ENCODE measurements around the gene SELL.
"Not testable (repeated sequence)": the region's sequence is repeated elsewhere in the genome, so short reads cannot be mapped to it uniquely, and the experiment has no call there.

Gene SELL

DNA sequence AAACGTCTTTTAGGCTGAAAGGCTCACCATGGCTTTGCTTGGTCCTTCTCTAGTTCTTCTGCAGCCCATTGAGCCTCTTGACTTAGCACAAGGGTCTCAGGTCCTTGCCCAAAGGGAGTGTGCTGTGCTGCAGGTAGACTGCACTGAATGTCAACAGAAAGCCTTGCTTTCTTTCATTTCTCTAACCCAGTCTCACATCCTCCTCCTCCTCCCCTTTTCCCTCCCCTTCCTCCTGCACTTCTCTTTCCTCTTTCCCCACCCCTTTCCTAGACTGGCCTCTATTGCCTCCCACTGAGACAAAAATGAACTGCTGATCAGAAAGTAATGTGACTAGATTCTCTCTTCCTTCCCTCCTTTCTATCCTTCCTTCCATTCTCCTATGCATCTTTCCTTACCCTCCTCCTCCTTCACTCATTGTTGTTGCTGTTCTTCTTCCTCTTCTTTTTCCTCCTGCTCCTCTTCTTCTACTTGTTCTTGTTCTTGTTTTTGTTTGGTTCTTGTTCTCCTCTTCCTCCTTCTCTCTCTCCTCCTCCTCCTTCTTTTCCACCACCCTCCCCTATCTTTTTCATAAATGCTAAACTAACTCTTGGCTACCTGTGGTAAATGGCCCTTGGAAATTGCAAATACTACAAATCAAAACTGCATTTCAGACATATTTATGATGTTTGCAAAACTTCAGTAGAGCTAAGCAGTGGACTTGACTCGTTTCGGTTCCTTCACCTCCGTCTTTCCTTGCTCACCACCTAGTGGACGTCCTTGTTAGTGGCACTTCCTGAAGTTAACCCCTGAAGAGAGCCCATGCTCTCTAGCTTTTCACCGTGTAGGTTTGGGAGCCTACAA, at the start of gene SELL:
TSS of gene SELL (minus strand) at position 152 of the 840 bp plus-strand sequence. CDS start at position 30, 122 bp downstream.
- DNase-seq = peak; percentile 29

DNA sequence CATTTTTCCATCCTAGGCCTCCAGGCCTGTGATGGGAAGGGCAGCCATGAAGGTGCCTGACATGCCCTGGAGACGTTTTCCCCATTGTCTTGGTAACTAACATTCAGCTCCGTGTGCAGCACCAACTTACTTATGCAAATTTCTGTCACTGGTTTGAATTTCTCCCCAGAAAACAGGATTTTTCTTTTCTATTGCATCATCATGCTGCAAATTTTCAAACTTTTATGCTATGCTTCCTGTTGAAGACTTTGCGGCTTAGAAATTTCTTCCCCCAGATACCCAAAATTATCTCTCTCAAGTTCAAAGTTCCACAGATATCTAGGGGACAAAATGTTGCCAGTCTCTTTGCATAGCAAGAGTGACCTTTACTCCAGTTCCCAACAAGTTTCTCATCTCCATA, 47.6 kb upstream of the SELL start:
- no peak for DNase-seq

DNA sequence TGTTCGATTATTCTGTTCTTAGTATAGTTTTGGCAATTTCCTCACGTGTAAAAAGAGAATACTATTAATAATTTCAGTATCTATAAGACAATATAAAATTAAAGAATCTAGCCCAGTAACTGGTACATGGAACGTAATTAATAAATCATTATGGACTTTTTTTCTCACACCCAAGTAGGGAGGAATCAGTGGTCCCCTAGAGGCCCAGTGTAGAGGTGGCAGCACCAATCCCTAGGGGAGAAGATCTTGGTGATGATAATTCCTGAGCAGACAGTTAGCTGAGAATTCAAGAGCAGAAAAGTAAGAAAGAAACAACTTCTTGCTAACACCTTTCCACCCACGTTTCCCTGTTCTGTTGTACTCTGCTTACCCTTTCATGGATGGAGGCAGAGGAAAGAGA, 42.1 kb upstream of the SELL start:
- no peak for DNase-seq

DNA sequence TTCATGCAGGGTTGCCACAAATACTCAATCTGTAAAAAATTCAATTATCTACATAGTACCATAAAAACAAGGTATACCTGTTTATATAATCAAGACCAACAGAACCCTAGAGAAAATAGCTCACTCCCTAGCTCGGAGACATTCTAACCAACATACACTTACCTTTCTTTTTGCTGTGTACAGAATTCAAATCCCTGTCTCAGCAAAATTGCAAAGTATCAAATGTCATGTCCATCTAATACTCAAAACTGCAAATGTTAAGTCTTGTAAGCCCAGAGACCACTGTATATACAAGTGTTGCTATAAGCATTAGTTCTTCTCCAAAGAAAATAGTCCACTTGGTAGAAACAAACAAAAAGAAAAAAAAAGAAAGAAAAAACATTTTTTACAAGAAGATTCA, 38.6 kb upstream of the SELL start:
- DNase-seq = no peak

DNA sequence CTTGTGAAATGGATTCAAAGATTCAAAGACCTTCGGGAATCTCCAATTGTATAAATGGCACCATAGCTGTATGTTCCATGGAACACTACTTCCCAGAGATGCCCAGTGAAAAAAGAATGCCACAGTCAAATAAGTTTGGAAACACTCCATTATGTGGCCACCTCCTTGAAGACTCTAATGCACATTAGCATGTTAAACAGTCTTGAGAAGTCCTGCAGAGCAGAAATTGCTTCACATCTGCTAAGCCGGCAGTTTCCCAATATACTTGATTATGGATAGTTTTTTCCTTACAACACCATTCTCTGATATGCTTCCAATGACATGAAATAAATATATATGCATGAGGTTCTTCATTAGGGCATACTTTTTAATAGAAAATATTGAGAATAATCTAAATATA, 35.1 kb upstream of the SELL start:
- DNase-seq = no peak

DNA sequence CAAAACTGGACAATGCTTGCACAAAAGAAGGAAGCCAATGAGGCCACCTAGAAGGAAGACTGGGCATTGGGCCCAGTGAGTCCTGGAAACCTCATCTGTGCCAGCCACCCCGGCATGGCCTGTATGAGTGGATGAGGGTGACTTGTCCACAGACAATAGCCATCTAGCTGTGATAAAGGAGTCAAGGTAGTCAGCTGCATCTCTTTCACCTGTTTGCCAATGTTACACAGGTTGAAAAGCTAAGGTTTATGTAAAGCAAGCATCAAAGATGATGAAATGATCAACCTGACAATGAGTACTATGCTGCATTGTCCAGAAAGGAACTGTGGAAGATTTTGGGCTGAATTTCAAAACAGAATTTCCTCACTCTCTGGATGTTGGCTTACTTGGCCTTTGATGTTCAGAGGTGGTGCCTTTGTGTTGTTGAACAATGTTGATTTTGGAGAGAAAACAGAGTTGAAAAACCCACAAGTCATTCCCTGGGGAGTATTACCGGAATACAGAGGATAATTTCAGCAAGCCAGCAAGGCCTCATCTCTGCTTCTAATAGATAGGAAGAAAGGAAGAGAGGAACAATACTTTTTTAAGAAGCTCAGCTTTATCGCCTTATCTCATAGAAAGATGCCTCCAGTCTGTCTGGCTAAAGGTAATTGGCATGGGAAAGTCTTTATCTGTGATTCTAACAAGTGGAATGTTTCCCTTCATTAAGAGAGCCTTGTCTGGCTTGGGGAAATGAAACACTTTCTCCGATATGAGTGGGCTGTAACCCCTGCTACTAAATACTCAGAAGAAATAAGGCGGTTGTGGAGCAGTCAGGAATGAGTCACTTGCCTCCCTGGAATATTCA, 33.8 kb upstream of the SELL start:
- DNase-seq = no peak

DNA sequence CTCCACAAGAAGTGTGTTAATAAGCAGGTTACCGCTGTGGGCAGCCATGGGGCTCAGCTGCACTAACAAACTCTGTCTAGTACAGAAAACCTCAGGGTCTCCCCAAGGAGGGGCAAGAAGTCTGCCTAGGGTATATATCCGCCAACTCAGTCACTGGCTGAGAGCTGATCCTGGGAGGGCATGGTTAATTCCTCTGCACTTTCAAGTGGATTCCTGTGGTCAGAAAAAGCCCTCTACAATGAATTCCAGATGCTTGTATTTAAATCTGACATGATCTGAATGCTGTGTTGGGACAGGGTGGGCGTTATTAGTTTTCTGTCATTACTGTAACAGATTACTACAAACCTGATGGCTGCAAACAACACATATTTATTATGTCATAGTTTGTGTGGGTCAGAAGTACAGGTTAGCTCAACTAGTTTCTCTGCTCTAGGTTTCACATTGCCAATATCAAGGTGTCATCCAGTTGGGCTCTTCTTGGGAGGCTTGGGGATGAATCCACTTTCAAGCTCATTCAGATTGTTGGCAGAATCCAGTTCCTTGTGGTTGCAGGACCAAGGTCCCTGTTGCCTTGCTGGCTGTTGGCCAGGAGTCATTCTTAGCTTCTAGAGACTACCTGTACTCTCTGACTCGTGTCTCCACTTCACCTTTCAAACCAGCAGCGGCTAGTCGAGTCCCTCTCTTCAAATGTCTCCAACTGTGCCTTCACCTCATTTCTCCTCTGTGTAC, 30.4 kb upstream of the SELL start:
- DNase-seq = no peak

DNA sequence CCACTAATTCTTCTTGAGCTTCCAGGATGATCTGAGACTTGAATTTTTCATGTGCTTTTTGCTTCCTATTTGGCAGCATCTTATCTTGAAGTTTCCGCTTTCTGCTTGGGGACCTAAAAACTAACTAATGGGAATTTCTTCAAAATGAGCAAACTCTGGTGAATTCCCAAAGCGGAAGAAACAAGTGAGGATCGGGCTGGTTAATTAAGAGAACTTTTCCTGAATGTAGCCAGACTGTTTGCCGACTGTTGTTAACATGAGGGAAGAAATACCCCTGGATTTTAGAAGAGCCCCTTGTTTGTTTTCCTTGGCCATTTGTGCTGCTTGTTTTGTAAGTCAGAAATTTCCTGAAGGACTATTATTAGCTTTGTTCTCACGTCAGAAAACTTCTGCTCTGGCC, 28.6 kb upstream of the SELL start:
- DNase-seq = no peak

DNA sequence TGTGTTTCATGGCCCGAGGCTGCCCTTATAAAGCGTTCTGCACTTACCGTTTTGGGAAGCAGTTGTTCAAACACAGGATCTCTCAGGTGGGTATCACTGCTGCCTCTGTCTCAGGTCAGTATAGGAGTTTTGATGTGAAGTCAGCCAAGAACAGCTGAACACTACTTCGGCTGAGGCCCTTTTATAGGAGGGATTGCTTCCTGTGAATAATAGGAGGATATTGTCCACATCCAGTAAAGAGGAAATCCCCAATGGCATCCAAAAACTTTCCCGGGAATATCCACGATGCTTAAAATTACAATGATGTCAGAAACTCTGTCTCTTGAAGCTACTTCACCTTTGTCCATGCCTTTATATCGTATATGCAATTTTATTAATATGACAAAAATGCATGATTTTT, 22.5 kb upstream of the SELL start, which contains the start of gene SELE:
TSS of gene SELE (minus strand) at position 156 of the 400 bp plus-strand sequence. CDS start 467 bp downstream, outside the sequence.
- DNase-seq = no peak

DNA sequence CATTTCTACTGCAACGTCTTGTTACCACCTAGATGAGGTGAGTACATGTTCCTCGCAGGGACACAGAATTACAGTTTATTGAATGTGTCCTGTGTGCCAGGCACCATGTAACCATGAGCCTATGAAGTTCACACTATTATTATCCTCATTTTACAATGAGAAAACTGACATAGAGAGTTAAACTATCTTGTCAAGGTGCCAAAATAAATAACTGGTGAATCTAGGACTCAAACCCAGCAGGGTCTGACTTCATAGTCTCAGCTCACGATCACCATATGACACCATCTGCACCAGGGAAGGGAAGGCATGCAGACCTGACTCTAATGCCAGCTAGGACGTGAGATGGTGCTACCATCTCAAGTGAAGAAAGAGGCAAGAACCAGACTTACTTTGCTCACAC, 20.0 kb upstream of the SELL start:
- no peak for DNase-seq

DNA sequence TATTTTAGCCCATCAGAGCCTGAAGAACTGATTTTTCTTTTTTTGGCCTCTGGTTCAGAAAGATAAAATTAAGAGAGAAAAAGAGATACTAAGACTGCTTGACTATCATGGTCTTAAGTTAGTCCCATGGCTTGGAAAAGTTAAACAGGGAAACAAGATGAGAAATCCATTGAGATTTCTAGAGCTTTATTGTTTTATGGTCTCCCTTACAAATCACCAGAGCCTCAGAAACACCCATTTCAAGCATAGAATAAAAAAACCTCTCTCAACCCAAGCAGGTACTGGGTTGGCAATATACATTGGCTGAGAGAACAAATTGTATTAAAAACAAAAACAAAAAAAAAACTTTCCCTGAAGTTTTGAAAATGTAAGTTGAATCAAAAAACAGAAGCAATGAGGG, 18.6 kb upstream of the SELL start:
- DNase-seq = no peak

DNA sequence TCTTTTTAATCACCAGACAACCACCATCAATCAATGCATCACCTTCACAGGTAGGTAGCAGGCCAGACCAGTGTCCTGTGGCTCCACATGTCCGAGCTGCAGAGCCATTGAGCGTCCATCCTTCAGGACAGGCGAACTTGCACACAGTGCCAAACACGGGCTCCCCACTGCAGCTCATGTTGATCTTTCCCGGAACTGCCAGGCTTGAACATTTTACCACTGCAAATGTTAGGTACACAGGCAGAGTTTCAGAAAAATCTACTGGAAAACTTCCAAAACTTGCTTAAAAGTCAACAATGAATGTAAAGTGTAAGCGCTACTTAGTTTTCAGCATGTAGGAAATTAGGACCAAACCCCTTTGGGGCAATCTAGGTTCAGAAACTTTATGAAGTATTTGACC, 15.9 kb upstream of the SELL start:
- no peak for DNase-seq

DNA sequence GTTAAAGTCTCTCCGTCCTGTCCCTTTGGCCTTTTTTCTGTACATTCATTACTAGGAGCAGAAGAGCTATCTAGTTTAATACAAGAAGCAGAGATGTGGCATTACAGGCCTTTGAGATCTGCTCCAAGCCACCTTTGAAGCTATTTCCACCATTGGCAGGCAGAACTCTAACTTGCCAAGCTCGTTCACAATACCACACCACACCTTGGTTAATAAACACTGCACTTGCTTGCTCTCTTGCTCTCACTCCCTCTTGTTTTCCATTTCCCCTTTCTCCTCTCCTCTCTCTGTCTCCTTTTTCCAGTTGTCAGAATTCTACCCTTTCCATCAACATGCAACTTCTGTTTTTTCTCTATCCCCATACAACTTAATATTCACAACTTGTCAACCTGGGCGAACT, 15.4 kb upstream of the SELL start:
- DNase-seq = no peak

DNA sequence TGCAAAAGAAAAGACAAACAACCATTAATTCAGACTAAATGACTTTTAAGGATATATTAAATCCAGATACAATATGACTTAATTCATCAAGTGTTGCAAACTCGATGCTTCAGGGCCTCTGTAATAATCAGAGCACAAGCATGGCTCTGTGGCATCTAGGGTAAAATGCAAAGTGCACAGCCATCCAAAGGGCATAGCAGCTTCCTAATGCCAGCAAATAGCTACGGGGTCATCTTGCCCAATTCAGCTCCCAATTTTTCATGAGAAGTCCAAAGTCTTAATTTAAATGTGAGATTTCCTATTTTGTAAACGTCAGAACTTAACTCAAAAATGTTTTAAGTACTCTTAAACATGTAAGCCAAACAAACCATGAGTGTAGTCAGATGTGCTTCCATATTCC, 14.5 kb upstream of the SELL start:
- DNase-seq = no peak

DNA sequence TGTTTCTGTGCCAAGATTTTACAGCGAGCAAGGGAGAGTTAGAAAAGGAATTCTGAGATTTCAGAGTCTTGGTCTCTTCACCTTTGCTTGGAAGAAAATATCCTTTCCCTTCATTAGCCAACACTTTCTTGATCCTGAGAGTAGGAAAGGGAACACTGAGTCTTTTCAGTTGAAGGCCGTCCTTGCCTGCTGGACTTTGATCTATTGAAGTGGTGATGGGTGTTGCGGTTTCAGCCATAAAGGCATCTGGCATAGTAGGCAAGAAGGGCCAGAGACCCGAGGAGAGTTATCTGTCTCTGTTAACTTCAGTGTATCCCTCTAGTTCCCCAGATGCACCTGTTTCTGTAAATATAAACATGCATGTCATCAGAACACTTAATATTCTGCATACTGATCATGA, 12.7 kb upstream of the SELL start:
- no peak for DNase-seq

DNA sequence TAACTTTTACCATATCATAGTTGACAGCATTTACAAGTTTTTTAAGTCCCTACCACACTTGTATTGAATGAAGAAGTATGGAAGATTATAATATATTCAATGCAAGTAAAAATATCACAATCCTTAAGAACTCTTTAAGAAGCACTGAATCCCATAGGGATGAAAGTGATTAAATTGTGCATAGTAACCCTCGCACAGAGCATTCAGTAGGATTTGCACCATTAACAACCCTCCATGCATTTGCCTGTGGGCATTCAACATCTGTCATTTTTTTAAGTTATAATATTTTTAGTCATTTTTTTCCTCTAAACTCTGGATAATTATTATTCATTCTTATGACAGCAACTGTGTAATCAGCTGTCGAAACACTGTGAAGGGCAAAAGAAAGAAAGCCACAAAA, 12.3 kb upstream of the SELL start:
- no peak for DNase-seq

DNA sequence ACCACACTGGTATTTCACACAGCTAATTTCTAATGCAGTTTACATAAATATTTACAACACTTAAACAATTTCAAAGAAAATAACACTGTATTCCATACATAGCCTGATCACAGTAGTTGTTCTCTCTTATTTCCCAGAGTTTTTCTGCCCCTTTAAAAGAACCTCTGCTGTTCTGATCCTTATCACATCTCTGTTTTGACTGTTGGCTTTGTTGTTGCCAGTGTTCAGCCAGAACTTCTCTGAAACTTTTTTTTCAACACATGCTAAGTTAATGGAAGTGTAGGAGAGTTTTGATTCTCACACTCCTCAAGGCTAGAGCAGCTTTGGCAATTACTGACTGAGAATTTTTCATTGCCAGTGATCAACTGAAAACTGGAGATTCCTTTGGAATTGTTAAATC, 11.4 kb upstream of the SELL start:
- no peak for DNase-seq

DNA sequence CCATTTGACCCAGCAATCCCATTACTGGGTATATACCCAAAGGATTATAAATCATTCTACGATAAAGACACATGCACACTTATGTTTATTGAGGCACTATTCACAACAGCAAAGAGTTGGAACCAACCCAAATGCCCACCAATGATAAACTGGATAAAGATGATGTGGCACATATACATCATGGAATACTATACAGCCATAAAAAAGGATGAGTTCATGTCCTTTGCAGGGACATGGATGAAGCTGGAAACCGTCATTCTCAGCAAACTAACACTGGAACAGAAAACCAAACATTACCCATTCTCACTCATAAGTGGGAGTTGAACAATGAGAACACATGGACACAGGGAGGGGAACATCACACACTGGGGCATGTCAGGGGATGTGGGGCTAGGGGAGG, 3.7 kb upstream of the SELL start:
- not testable (repeated sequence) for DNase-seq

DNA sequence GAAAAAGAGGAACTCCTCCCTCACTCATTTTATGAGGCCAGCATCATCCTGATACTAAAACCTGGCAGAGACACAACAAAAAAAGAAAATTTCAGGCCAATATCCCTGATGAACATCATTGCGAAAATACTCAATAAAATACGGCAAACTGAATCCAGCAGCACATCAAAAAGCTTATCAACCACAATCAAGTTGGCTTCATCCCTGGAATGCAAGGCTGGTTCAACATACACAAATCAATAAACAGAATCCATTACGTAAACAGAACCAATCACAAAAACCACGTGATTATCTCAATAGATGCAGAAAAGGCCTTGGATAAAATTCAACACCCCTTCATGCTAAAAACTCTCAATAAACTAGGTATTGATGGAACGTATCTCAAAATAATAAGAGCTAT, 1.7 kb upstream of the SELL start:
- DNase-seq = not testable (repeated sequence)

DNA sequence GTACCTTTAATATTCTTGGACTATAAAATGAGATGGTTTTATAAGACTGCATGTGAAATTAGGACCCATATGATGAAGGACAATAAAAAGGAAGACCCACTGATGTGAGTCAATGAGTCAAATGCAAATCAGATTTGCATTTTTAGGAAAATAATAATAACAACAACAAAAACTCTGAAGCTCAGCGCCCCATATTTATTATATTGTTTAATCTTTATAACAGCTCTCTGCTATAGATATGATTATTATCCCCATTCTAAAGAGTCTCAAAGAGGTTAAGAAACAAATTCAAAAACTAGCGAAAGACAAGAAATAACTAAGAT, 850 bp upstream of the SELL start:
- no peak for DNase-seq

DNA sequence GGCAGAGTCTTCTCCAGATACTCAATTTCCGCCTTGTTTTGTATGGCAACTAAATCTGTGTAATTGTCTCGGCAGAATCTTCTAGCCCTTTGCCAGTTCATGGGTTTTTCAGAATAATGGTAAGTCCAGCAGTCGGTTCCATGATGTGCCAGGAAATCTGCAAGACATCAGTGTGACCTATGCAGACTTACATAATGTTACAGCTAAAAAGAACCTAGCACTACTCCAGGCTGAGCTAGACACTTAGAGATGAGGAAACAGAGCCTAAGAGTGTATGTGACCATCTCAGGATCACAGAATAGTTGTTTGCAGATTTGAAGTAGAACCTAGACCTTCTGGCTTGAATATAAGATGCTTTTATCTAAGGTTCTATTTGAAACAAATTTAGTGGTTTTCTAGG, 2.8 kb downstream of the SELL start:
- no peak for DNase-seq

DNA sequence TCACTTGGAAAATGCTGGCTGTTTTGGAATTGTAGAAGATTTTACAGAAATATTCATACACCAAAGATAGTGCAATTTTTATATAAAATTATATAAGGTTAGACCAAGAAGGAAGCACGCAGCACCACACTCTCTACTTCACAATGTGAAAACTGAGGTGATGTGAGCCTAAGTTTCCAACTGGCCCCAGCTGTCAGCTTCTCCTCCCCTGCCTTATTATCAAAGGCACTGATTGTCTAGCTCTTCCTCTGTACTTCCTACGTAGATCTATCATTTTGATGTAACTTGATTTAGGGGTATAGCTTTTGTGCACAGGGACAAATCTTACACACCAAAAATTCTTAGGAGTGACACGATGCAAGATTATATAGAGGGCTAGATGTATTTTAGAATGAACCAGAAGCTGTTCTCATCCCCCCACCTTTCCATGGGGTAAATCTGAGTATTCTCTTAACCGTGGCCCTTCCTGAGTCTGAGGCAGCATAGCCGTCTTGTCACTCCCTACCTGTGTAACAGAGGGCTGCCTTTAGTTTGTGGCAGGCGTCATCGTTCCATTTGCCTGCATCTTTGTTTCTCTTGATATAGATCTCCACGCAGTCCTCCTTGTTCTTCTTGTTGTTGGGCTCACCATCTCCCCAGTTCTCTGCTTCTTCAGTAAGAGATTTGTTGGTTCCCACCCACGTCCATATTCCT, 3.4 kb downstream of the SELL start:
- no peak for DNase-seq

DNA sequence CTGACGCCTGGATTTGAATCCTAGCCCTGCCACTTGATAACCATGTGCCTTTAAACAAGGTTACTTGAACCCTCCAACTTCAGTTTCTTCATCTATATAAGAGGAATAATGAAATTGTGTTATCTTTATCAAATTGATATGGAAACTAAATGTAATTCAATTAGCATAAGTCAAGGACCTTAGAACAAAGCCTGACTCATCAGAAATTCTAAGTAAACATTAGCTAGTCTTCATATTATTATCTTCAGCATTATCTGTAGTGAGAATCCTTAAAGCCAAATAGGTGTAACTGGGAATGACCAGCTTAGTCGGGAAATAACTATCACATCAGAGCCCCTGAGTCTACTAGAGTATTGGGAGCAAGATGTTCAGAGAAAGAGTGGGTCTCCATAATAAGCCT, 6.6 kb downstream of the SELL start:
- no peak for DNase-seq

All from NCI-H2171 treated with DMSO at 0.1 percent for 48 hours (cell line).